COLO829 (cell line): ENCODE data around the gene SPPL2A.
"Not testable (repeated sequence)": the region's sequence is repeated elsewhere in the genome, so short reads cannot be mapped to it uniquely, and the experiment has no call there.

Experiments
- DNase-seq: peaks from one replicate; pipeline ENCODE4 v3.0.0; 2012; ENCODE audit warnings: low spot score

The SPPL2A gene, protein sequence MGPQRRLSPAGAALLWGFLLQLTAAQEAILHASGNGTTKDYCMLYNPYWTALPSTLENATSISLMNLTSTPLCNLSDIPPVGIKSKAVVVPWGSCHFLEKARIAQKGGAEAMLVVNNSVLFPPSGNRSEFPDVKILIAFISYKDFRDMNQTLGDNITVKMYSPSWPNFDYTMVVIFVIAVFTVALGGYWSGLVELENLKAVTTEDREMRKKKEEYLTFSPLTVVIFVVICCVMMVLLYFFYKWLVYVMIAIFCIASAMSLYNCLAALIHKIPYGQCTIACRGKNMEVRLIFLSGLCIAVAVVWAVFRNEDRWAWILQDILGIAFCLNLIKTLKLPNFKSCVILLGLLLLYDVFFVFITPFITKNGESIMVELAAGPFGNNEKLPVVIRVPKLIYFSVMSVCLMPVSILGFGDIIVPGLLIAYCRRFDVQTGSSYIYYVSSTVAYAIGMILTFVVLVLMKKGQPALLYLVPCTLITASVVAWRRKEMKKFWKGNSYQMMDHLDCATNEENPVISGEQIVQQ

DNA sequence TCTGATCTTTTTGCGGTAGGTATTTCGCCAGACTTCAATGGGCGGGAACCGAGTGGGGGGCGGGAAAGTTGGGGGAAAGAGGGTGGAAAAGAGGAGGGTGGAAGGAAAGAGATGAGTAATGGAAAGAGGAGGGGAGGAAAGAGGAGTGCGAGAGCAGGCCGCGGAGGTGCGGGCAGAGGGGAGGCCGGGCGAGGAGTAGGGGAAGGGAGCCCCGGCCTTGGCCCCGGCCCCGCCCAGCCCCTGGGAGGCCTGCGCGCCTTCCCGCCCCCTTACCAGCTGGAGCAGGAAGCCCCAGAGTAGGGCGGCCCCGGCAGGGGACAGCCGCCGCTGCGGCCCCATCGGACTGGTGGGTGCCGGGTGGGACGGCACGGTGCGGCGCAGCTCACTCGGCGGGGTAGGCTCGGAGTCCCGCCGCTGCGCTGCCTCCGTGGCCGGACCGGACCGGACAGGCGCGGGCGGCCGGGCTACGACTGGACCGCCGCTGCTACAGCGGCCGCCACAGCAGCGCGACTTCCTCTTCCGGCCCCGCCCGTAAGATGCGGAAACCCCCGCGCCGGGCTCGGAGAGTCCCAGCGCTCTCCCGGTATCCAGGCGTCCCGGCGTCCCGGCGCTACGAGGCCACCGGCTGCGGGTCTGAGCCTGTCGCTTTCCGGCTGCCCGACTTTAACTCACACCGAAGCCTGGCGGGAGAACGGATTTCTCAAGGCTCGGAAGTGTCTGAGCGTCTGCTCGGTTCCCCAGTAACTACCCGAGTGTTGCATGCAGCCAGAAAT, at the start of gene SPPL2A:
Gene SPPL2A (minus strand): TSS at position 512 of the 773 bp plus-strand sequence. CDS start 173 bp downstream, at position 339.
- peak; percentile 72 for DNase-seq

DNA sequence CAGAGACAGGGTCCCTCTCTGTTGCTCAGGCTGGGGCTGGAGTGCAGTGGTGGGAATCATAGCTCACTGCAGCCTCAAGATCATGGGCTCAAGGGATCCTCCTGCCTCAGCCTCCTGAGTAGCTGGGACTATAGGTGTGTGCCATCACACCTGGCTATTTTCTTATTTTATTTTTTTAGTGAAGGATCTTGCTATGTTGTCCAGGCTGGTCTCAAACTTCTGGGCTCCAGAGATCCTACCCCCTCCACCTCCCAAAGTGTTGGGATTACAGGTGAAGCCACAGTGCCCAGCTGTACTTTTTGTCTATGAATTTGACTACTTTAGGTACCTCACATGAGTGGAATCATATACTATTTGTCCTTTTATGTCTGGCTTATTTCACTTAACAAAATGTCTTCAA, 49.1 kb upstream of the SPPL2A start:
- DNase-seq, result no peak

DNA sequence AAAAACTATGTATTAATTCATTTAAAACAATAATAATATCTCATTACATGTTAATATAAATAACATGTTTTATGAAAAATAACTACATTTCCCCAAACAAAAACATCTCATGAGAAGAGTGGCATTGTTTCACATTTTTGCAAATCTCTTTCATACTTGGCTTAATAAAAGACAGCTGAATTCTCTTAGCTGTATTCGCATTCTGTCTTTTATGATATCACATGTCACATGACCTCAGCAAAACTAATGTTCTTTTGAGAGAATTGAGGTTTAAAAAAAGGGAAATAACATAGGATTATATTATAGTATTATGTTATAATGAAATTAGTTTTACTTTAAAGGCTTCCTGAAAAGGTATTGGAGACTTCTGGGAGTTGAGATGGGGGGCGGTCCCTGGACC, 48.4 kb upstream of the SPPL2A start:
- DNase-seq, result no peak

DNA sequence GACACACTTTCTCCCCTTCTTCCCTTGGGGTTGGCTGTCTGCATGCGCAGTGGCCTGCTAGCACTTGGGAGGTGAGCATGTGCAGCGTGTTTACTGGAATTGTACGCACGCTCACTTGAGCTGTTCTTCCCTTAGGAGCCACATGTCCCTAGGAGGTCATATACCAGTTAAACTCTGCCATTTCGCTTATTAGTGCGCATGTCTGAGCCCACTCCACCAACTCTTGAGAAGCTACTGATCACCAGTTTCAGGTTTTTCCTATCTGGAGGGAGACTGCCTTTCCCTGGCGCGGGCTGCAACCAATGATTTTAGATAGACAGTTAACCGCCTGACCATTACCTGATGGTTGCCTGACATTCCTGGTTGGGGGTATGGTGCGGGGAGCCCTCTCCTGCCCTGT, 47.6 kb upstream of the SPPL2A start:
- no peak for DNase-seq

DNA sequence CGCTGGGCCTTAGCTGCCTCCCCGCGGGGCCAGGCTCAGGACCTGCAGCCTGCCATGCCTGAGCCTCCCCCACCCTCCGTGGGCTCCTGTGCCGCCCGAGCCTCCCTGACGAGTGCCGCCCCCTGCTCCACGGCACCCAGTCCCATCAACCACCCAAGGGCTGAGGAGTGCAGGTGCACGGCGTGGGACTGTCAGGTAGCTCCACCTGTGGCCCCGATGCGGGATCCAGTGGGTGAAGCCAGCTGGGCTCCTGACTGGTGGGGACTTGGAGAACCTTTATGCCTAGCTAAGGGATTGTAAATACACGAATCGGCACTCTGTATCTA, 46.6 kb upstream of the SPPL2A start:
- not testable (repeated sequence) for DNase-seq

DNA sequence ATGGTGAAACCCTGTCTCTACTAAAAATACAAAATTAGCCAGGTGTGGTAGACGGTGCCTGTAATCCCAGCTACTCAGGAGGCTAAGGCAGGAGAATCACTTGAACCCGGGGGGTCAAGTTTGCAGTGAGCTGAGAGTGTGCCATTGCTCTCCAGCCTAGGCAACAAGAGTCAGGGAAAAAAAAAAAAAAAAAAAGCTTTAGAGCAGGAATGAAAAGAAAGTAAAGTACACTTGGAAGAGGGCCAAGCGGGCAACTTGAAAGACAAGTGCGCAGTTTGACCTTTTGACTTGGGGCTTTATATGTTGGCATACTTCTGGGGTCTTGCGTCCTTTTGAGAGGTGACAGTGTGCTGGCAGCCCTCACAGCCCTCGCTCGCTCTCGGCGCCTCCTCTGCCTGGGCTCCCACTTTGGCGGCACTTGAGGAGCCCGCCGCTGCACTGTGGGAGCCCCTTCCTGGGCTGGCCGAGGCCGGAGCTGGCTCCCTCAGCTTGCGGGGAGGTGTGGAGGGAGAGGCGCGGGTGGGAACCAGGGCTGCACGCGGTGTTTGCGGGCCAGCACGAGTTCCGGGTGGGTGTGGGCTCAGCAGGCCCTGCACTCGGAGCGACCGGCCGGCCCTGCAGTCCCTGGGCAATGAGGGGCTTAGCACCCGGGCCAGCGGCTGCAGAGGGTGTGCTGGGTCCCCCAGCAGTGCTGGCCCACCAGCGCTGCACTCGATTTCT, 46.1 kb upstream of the SPPL2A start:
- DNase-seq, result not testable (repeated sequence)

DNA sequence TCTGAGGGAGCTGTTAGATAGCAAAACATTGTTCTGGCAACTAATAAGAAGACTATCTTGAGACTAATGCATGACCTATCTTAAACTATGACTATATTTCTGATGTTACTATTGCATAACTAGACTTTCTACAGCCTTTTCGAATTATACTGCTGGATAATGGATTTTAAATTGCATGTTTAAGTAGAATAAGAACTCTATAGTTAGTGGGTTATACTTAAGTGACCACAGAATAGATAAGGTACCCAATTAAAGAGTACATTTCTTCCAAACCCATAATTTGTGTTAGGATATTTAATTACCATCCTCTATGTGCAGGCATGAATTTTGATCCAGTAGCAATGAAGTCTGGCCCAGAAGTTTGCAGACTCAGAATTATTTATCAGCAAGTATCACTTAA, 44.6 kb upstream of the SPPL2A start:
- DNase-seq, result no peak

DNA sequence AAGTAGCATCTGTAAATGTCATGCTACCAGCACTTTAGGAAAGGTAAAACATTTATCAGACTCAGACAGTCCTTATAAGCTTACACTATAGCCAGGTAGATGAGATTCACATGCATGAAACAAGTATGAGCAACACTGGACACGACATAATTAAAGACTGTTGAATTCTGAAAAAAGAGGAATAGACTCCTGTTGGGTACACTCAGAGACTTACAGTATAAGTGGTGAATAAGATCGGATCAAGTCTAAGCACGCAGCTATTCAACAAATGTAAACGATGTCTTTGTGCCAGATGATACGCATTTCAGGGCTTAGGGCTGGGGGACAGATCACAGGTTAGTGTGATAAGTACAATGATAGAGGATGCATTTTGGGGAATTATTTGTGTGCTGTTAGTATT, 43.2 kb upstream of the SPPL2A start:
- no peak for DNase-seq

DNA sequence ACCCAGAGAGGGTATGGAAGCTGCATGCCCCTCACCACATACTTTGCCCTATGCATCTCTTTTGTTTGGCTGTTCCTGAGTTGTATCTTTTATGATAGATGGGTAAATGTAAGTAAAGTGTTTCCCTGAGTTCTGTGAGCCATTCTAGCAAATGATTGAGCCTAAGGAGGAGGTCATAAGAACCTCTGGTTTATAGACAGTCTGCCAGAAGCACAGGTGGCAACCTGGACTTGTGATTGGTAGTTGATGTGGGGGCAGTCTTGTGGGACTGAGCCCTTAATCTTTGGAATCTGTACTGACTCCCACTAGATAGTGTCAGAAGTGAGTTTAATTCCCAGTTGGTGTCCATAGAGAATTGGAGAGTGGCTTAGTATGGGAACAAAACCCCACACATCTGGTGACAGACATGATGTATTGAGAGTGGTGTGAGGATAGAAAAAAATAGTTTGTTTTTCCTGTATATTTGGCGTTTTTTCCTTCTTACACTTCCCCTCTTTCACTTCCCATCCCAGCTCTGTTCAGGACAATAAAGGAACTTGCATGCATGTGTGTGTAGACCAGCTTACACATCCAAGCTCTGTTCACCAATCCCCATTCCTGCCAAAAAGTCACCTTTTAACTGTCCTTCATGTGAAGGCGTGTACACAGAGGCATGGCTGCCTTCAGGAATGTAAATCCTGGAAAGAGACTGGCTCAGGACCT, 38.1 kb upstream of the SPPL2A start:
- no peak for DNase-seq

DNA sequence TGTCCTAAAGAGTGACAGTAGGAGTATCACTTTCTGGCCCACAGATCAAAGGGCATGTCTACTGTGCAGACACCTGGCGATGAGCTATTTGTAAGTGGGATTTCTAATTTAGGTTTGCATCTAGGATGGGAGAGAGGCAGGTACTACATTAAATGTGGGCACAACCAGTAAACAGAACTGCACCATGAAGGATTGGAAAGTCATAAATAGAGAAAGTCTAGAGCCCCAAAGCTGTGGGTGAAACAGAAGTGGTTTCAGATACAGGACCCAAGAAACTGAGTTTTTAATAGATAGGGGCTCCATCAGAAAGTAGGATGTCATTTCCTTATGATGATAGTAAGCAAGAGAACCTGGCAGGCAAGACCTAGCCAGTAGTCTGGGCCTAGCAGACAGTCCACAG, 35.2 kb upstream of the SPPL2A start:
- DNase-seq, result no peak

DNA sequence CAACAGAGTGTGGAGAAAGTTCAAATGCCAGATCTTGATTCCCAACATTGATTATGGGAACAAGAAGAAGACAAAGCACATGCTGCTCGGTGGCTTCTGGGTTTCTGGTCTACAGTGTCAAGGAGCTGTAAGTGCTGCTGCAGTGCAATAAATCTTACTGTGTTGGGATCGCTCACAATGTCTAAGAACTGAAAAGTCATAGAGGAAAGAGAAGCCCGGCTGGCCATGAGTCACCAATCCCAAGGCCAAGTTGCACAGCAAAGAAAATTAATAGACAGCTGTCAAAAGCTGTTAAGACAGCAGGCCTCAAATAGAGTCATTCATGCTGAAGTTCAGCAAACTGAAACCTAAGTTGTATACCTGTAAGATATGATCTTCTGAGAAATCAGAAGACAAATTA, 33.2 kb upstream of the SPPL2A start:
- DNase-seq, result no peak

DNA sequence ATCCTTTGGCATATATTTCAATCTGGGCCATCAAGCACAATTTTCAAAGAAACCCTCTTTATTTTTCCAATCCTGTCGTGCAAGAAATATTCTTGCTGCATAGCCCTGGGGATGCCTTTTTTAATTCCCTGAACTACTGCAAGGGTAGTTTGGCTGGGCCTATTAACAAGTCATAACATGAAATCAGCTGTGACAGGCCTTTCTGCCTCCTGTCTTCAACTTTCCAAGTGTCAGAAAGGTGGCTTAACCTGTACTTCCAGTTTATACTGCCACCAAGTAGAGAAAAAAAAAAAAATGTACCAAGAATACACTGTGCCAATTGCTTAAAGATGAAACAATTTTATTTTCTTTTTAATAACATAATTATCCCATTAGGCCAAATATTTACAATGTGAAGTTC, 32.4 kb upstream of the SPPL2A start:
- DNase-seq, result no peak

DNA sequence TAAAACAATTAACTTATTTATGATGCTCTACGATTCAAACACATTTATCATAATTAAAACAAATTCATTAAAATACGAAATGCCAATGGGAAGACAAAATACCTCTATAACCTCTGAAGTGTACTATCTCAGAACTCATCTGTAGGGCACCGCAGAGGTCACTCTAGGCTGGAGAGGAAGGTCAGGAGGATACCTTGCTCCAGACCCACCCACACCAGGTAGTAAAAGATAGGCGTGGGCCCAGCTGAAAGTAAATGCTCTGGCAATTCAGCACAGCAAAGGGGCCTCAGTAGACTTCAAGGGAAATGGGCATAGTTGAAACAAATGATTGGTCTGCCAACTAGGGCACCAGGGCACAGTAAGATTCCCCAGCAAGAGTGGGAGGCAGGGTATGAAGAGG, 26.0 kb upstream of the SPPL2A start:
- DNase-seq, result no peak

DNA sequence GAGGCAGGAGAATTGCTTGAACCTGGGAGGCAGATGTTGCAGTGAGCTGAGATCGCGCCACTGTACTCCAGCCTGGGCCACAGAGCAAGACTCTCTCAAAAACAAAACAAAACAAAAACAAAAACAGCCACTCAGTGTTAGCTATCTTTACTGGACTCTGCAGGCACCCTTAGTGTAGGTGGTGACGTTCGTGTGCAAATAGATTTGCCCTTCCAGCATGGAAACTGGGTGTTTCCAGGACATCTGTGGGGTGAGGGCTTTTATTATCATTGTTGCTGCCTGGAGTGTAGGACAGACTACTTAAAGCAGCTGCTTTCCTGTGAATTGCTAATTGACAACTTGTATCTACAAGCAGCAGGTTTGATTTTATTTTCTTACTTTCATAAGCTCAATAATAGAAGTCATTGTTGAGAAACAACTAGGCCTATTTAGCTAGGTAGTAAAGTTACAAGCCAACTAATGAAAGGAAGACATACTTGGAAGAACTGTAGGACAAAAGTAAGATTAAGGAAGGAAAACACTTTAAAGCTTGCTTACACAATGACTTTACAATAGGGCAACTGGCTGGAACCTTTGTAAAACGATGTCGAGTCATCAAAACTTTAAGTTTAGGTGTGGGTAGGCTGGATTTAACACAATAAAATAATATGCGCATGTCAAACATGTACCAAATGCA, 25.4 kb upstream of the SPPL2A start:
- no peak for DNase-seq

DNA sequence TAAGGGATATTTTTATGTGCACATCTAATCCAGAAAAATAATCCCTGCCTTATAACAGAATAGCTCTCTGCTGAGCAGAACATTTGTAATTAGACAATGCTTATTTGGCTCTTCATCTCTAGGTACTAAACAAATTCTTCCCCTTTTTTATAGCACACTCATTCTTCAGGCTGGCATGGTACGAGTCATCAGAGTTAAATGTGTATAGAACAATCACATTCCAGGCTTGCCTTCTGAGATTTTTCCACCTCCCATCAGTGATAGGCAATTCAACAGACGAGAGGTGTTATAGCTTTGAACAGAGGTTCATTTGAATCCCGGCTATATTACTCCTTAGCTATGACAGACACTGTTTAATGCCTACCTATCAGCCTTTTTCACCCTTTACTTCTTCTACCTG, 21.4 kb upstream of the SPPL2A start:
- no peak for DNase-seq

DNA sequence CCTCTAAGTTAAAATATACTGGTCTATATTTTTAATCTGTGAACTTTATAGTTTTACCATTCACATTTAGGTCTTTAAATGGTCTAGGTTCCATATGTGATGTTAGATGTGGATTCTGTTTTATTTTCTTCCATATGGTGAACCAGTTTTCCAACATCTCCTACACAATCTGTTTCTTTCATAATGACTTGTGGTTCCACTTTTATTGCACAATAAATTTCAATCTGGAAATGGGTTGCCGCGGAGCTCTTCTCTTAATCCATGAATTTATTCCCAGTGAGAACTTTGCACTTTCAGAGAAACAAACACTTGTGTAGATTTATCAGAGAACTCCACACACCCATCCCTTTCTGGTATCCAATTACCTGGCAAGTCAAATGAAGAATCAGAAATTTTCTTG, 20.9 kb upstream of the SPPL2A start:
- no peak for DNase-seq

DNA sequence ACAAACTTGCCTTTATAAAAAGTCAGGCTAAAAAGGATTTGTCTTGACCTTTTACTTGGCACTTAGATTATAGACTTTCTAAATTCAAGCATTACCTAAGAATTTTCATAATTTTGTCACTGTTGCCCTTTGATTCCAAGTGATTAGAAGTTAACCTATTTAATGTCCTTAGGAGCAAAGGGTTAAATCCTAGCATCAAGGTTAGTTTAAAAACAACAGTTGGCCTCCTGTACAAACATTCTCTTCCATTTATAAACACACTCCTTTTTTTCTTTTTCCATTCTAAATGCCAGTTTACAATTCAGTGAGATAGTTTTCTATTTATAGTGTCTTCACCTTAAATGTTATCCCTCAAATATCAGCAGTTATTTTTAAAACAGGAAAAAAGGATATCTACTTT, 18.4 kb upstream of the SPPL2A start:
- no peak for DNase-seq

DNA sequence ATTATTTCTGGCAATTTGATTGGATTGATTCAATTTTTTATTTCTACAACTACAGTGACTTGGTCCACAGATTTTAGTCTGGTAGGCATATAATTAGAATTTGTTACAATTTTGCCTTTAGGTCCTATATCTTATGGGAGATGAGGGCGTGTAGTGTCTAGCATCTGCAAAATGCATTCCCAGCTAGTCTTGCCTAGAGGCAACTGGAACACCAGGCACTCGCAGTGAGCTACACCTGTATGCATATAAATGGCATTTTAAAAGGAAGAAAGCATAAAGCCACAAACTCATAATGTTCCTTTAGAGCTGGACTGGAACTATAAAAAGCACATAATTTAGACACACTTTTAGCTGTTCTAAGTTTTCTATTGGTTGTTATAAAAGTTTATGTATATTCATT, 17.9 kb upstream of the SPPL2A start:
- DNase-seq, result no peak

DNA sequence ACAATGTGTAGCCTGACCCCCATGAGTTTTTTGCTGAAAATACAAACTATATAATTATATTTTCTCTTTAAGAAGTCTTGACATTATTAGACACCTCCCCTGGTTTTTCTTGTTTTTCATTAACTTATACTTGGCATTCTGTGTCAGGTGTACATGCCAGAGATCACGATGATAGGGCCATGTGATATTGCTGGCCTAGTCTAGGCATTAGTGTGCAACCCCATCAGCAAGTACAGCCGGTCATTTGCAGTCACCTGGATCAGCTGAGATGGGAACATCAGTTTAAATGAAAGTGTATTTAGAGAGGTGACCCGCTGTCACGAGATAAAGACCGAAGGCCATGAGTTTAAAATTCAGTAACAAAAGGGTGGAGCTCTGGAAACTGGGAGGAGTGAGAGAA, 12.6 kb upstream of the SPPL2A start:
- no peak for DNase-seq

DNA sequence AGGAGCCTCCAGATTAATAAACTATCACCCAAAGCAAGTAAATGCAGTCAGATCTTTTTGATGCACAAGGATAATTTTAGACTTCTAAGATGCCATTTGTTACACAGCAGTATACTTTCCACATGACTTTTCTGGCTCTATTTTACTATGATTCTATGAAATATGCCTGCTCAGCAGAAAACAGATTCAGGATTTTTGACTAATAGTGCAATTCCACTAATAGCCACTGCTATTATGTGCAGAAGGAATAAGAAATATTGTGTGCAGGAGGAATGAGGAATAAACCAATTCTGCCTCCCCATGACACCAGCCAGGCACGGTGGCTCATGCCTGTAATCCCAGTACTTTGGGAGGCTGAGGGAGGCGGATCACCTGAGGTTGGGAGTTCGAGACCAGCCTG, 11.5 kb upstream of the SPPL2A start:
- DNase-seq, result no peak

DNA sequence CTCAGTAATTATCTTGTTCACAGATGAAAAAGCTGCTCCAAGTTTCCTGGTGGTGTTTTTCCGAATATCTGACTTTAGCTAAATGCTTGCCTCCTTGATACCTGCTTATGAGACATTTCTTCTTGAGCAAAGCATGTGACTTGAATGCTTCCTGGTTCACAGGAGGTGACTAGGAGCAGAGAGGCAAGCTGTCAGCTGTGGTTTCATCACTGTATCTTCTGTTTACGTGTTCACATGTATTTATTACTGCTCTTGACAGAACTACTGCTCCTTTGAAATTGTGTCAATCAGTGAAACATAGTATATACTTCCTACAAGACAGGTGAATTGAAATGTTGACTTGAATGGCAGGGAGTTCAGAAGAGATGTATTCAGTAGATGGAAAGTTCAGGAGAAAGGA, 8.9 kb upstream of the SPPL2A start:
- no peak for DNase-seq

DNA sequence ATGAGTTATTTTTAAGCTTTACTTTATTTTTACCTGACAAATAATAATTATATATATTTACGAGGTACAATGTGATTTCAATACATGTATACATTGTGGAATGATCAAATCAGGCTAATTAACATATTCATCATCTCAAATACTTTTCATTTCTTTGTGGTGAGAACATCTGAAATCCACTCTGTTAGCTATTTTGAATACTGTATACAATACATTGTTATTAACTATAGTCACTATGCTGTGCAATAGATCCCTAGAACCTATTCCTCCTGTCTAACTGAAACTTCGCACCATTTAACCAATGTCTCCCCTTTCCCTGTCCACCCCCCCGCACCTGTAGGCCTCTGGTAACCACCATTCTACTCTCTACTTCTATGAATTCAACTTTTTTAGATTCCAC, 7.9 kb upstream of the SPPL2A start:
- no peak for DNase-seq
